SU-DHL-6 (cell line): Measurements from ENCODE around the gene PRR15.

Source experiments
- H2AFZ ChIP-seq: fragments of 200-600 bp; sonication (generic); 2 replicates; pipeline ENCODE4 v1.6.1; 2014; ENCODE audit warnings: low read depth, mild to moderate bottlenecking, moderate library complexity, mixed read lengths, antibody characterized with exemption, low read length; ENCODE audit not compliant: severe bottlenecking
- H3F3A ChIP-seq: fragments of 200-600 bp; shearing (Covaris generic); 2 replicates; pipeline ENCODE4 v1.6.0; 2016; ENCODE audit warnings: antibody characterized with exemption, mild to moderate bottlenecking; ENCODE audit not compliant: insufficient read depth
- H3K27ac ChIP-seq: fragments of 200-600 bp; sonication (generic); 2 replicates; pipeline ENCODE4 v1.5.1; 2016; ENCODE audit warnings: low read depth, mild to moderate bottlenecking, low read length, moderate library complexity, mixed read lengths
- H3K27me3 ChIP-seq: fragments of 200-600 bp; sonication (generic), shearing (Covaris generic); 2 replicates; pipeline ENCODE4 v1.6.0; 2014; ENCODE audit warnings: mild to moderate bottlenecking, low read length
- H3K36me3 ChIP-seq: fragments of 200-600 bp; sonication (generic); 2 replicates; pipeline ENCODE4 v1.6.1; 2014; ENCODE audit warnings: mild to moderate bottlenecking, low read length, mixed read lengths
- H3K4me2 ChIP-seq: fragments of 300-600, 200-600 bp; shearing (Covaris generic), sonication (generic); 2 replicates; pipeline ENCODE4 v1.6.0; 2014; ENCODE audit warnings: low read length, low read depth, mild to moderate bottlenecking; ENCODE audit not compliant: poor library complexity, severe bottlenecking
- H3K4me3 ChIP-seq: fragments of 200-600 bp; sonication (generic); 2 replicates; pipeline ENCODE4 v1.5.1; 2014; ENCODE audit warnings: antibody characterized with exemption, low read length, mild to moderate bottlenecking, mixed read lengths; ENCODE audit not compliant: insufficient read depth, poor library complexity, severe bottlenecking
- H3K79me2 ChIP-seq: fragments of 200-600 bp; sonication (generic); 2 replicates; pipeline ENCODE4 v1.6.1; 2014; ENCODE audit warnings: mild to moderate bottlenecking, low read length, moderate library complexity; ENCODE audit not compliant: insufficient read depth
- H3K9ac ChIP-seq: fragments of 200-600 bp; sonication (generic); 2 replicates; pipeline ENCODE4 v1.7.0; 2014; ENCODE audit warnings: mild to moderate bottlenecking, low read length
- H3K9me2 ChIP-seq: fragments of 200-600 bp; sonication (generic); replicated peaks from 2 replicates; pipeline ENCODE4 v1.6.1; 2014; ENCODE audit warnings: low read length; ENCODE audit not compliant: insufficient read depth
- H3K9me3 ChIP-seq: fragments of 200-600 bp; sonication (generic); 2 replicates; pipeline ENCODE4 v1.6.1; 2014; ENCODE audit warnings: low read length, mixed read lengths; ENCODE audit not compliant: insufficient read depth
- H4K20me1 ChIP-seq: fragments of 200-600 bp; sonication (generic); 2 replicates; pipeline ENCODE4 v1.6.1; 2014; ENCODE audit warnings: low read depth, mild to moderate bottlenecking, antibody characterized with exemption, low read length, moderate library complexity, mixed read lengths
- EZH2phosphoT487 ChIP-seq: fragments of 200-600 bp; sonication (generic), shearing (Covaris generic); conservative IDR thresholded peaks from 2 replicates; pipeline ENCODE4 v1.6.1; 2018; ENCODE audit warnings: mild to moderate bottlenecking, antibody characterized with exemption, low read length, moderate library complexity, mixed read lengths
- TF ChIP-seq, protein P1 (sequence below): fragments of 200-600 bp; sonication (generic); IDR thresholded peaks from one replicate; pipeline ENCODE4 v1.5.1; 2017; ENCODE audit warnings: antibody characterized with exemption, mild to moderate bottlenecking, low read length, moderate library complexity; ENCODE audit not compliant: insufficient read depth, poor library complexity, severe bottlenecking

The PRR15 gene

DNA sequence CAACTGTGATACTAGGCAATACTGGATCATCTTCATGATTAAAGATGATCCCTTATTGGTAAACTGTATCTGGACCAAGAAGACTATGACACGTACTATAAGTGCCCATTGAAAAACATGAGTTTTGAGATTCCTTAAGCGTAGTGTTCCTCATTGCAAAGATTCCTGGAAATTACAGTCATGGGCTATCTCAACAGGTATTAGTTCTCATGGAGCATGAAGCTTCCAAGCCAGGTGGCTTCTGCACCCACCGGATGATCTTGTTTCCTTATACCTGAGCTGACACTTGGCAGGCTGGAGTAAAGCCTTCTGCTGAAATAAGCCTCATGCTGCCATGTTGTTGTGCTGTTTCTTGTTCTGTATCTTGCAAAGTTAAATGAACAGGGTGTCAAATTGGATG is 8.6 kb upstream of the PRR15 start:
- no peaks in the 10 kb centered on the region for H3K9me2 ChIP-seq
- no peak overlapping the region for H2AFZ ChIP-seq
- no peaks in the 10 kb centered on the region for H3K79me2 ChIP-seq
- H3K4me2 ChIP-seq = no peak overlapping the region
- H3K36me3 ChIP-seq = no peaks in the 10 kb centered on the region
- H3K4me3 ChIP-seq = no peak overlapping the region
- no peaks in the 10 kb centered on the region for H3F3A ChIP-seq
- no peaks in the 10 kb centered on the region for H4K20me1 ChIP-seq
- TF ChIP-seq, protein P1, sequence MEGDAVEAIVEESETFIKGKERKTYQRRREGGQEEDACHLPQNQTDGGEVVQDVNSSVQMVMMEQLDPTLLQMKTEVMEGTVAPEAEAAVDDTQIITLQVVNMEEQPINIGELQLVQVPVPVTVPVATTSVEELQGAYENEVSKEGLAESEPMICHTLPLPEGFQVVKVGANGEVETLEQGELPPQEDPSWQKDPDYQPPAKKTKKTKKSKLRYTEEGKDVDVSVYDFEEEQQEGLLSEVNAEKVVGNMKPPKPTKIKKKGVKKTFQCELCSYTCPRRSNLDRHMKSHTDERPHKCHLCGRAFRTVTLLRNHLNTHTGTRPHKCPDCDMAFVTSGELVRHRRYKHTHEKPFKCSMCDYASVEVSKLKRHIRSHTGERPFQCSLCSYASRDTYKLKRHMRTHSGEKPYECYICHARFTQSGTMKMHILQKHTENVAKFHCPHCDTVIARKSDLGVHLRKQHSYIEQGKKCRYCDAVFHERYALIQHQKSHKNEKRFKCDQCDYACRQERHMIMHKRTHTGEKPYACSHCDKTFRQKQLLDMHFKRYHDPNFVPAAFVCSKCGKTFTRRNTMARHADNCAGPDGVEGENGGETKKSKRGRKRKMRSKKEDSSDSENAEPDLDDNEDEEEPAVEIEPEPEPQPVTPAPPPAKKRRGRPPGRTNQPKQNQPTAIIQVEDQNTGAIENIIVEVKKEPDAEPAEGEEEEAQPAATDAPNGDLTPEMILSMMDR = no peak
- TF ChIP-seq EZH2phosphoT487 = no peak
- H3K27me3 ChIP-seq = no peaks in the 10 kb centered on the region
- H3K9me3 ChIP-seq = no peaks in the 10 kb centered on the region
- H3K27ac ChIP-seq = no peak overlapping the region
- no peak overlapping the region for H3K9ac ChIP-seq

GRCh38 chr7:29556405-29557195 is 7.0 kb upstream of the PRR15 start:
- H3K4me3 ChIP-seq = no peak overlapping the region
- no peak overlapping the region for H3K27ac ChIP-seq
- TF ChIP-seq, protein P1 = no peak
- TF ChIP-seq EZH2phosphoT487 = no peak
- H4K20me1 ChIP-seq = no peaks in the 10 kb centered on the region
- no peaks in the 10 kb centered on the region for H3K36me3 ChIP-seq
- no peak overlapping the region for H3K9ac ChIP-seq
- H2AFZ ChIP-seq = no peak overlapping the region
- H3K79me2 ChIP-seq = no peaks in the 10 kb centered on the region
- H3K9me3 ChIP-seq = no peaks in the 10 kb centered on the region
- no peaks in the 10 kb centered on the region for H3K27me3 ChIP-seq
- H3F3A ChIP-seq = no peaks in the 10 kb centered on the region
- no peaks in the 10 kb centered on the region for H3K9me2 ChIP-seq
- no peak overlapping the region for H3K4me2 ChIP-seq

DNA sequence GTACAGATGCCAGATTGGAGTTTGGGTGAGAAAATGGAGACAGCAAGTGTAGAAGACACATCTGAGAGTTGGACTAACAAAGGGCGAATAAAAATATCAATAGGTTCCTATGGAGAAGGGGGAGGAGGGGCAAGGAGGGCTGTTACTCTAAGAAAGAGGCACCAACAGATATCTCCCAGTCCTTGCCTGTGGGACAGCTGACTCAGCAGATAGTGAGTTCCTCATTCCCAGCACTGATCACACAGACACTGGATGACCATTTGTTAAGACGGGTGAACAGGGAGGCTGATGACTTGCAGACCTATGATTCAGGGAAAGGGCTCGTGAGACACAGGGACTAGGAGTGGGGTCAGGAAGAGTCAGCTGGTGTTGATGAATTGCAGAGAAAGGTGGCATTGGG is 5.7 kb upstream of the PRR15 start:
- H3K79me2 ChIP-seq = no peaks in the 10 kb centered on the region
- H2AFZ ChIP-seq = no peak overlapping the region
- no peaks in the 10 kb centered on the region for H3K9me2 ChIP-seq
- no peak overlapping the region for H3K27ac ChIP-seq
- no peaks in the 10 kb centered on the region for H3K36me3 ChIP-seq
- TF ChIP-seq, protein P1 = no peak
- TF ChIP-seq EZH2phosphoT487 = no peak
- no peaks in the 10 kb centered on the region for H3F3A ChIP-seq
- no peaks in the 10 kb centered on the region for H3K27me3 ChIP-seq
- H3K9ac ChIP-seq = no peak overlapping the region
- H3K4me2 ChIP-seq = no peak overlapping the region
- no peaks in the 10 kb centered on the region for H3K9me3 ChIP-seq
- H3K4me3 ChIP-seq = no peak overlapping the region
- H4K20me1 ChIP-seq = no peaks in the 10 kb centered on the region
